ENCODE data around the gene TLL2. TPM values are rescaled to one million over a fixed set of nuclear protein-coding genes. Genes with fewer than 3 reads are reported as not detected.

TLL2 gene
- total RNA-seq = under 0.01 TPM in 1 of 2 replicates, not detected in the other

GRCh38 chr10:96513698-96514561 is at the start of gene TLL2:
TSS of gene TLL2 (minus strand) at chr10:96513926. CDS start at chr10:96513685, 241 bp downstream.

GRCh38 chr10:96358851-96359540 is 154.7 kb downstream of the TLL2 start, which contains the start of gene OPALIN:
TSS of gene OPALIN (minus strand) at chr10:96359002. CDS start at chr10:96358896, 106 bp downstream.

Other genes starting within 250 kb of the TLL2 start
- not detected in 2 replicates for gene BLNK, start 242.4 kb downstream of the TLL2 start, total RNA-seq
- gene DNTT, start 209.5 kb downstream of the TLL2 start, total RNA-seq = not detected in 2 replicates
- not detected in 2 replicates for gene OPALIN, start 154.9 kb downstream of the TLL2 start, total RNA-seq
- 71.7 and 87.8 TPM in 2 replicates for gene TM9SF3, start 73.1 kb upstream of the TLL2 start, total RNA-seq
- gene PIK3AP1, start 206.6 kb upstream of the TLL2 start, total RNA-seq = not detected in 2 replicates